Neural cell (in vitro differentiated cells): ENCODE results near the gene LONRF3.
"Not testable (repeated sequence)": the region's sequence is repeated elsewhere in the genome, so short reads cannot be mapped to it uniquely, and the experiment has no call there.

Experiments used
- EP300 ChIP-seq: fragments of 450-650 bp; conservative IDR thresholded peaks from 2 replicates; pipeline ENCODE4 v1.6.1; 2014; ENCODE audit warnings: antibody characterized with exemption, mild to moderate bottlenecking, moderate library complexity; ENCODE audit not compliant: poor library complexity, severe bottlenecking
- MXI1 ChIP-seq: fragments of 450-650 bp; conservative IDR thresholded peaks from 2 replicates; pipeline ENCODE4 v1.6.1; 2014; ENCODE audit warnings: antibody characterized with exemption, mild to moderate bottlenecking; ENCODE audit not compliant: poor library complexity, severe bottlenecking
- POLR2AphosphoS5 ChIP-seq: IDR thresholded peaks from 2 replicates; pipeline ENCODE4 v1.6.1; 2012
- RAD21 ChIP-seq: fragments of 450-650 bp; conservative IDR thresholded peaks from 2 replicates; pipeline ENCODE4 v1.6.1; 2014; ENCODE audit warnings: antibody characterized with exemption, mild to moderate bottlenecking, moderate library complexity
- REST ChIP-seq: IDR thresholded peaks from 2 replicates; pipeline ENCODE4 v1.6.1; 2012; ENCODE audit warnings: borderline replicate concordance
- SMC3 ChIP-seq: fragments of 450-650 bp; conservative IDR thresholded peaks from 2 replicates; pipeline ENCODE4 v1.6.1; 2014; ENCODE audit warnings: antibody characterized with exemption, mild to moderate bottlenecking, moderate library complexity; ENCODE audit not compliant: poor library complexity
- TAF1 ChIP-seq: IDR thresholded peaks from 2 replicates; pipeline ENCODE4 v1.6.1; 2012; ENCODE audit warnings: low read depth
- TF ChIP-seq, protein P1 (sequence below): fragments of 450-650 bp; IDR thresholded peaks from 2 replicates; pipeline ENCODE4 v1.5.1; 2014; ENCODE audit warnings: antibody characterized with exemption, mild to moderate bottlenecking, moderate library complexity; ENCODE audit not compliant: poor library complexity, severe bottlenecking

DNA sequence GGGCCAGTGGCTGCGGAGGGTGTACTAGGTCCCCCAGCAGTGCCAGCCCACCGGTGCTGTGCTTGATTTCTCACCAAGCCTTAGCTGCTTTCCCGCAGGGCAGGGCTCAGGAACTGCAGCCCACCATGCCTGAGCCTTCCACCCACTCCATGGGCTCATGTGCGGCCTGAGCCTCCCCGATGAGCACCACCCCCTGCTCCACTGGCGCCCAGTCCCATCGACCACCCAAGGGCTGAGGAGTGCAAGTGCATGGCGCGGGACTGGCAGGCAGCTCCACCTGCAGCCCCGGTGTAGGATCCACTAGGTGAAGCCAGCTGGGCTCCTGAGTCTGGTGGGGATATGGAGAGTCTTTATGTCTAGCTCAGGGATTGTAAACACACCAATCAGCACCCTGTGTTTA is 55.2 kb downstream of the LONRF3 start:
- TF ChIP-seq, protein P1, sequence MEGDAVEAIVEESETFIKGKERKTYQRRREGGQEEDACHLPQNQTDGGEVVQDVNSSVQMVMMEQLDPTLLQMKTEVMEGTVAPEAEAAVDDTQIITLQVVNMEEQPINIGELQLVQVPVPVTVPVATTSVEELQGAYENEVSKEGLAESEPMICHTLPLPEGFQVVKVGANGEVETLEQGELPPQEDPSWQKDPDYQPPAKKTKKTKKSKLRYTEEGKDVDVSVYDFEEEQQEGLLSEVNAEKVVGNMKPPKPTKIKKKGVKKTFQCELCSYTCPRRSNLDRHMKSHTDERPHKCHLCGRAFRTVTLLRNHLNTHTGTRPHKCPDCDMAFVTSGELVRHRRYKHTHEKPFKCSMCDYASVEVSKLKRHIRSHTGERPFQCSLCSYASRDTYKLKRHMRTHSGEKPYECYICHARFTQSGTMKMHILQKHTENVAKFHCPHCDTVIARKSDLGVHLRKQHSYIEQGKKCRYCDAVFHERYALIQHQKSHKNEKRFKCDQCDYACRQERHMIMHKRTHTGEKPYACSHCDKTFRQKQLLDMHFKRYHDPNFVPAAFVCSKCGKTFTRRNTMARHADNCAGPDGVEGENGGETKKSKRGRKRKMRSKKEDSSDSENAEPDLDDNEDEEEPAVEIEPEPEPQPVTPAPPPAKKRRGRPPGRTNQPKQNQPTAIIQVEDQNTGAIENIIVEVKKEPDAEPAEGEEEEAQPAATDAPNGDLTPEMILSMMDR: not testable (repeated sequence)
- TF ChIP-seq SMC3, POLR2AphosphoS5, MXI1, RAD21, TAF1, REST, EP300: not testable (repeated sequence)
